ENCODE data around the gene LRRC49.
"Not testable (repeated sequence)": the region's sequence is repeated elsewhere in the genome, so short reads cannot be mapped to it uniquely, and the experiment has no call there.

Gene LRRC49

GRCh38 chr15:70867911-70868467 lies 24.6 kb upstream of the LRRC49 start:
- DNase-seq = no peak

- no peak for DNase-seq
Observed at GRCh38 chr15:70869346-70869745, 23.3 kb upstream of the LRRC49 start.

GRCh38 chr15:70870051-70870450 lies 22.6 kb upstream of the LRRC49 start:
- no peak for DNase-seq

- DNase-seq = not testable (repeated sequence)
Observed at GRCh38 chr15:70871490-70871889, 21.1 kb upstream of the LRRC49 start.

DNA sequence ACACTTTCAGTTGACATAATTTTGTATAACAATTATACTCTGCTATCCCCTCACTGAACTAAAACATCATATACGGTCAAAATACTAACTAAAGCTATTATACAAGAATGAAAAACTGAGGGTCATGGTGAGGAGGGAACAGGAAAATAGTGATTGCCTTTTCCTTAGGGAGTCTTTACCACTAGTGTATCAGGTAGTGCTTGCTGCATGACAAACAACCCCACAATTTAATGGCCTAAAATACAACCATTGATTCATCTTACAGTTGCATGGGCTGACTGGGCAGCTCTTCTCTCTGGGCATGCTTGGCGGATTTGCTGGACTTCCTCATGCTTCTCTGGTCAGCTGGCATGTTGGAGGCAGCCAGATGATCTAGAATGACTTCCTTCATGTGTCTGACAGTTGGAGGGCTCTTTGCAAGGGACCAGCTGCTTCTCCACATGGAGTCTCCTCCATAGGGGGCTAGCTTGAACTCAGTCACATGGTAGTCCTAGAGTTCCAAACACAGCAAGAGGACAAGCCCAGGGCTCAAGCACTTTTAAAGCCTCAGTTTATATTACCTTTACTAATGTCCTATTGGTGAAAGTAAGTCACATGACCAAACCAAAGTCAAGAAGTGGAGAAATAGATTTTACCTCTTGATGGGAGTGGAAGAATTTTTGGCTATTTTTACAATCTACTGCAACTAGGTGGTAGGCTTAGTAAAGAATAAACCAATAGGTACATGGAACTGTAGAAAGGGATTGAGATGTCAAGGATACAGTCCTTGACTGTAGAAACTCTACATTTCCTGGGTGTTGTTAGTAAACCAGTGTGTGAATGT lies 19.2 kb upstream of the LRRC49 start:
- DNase-seq = no peak

DNA sequence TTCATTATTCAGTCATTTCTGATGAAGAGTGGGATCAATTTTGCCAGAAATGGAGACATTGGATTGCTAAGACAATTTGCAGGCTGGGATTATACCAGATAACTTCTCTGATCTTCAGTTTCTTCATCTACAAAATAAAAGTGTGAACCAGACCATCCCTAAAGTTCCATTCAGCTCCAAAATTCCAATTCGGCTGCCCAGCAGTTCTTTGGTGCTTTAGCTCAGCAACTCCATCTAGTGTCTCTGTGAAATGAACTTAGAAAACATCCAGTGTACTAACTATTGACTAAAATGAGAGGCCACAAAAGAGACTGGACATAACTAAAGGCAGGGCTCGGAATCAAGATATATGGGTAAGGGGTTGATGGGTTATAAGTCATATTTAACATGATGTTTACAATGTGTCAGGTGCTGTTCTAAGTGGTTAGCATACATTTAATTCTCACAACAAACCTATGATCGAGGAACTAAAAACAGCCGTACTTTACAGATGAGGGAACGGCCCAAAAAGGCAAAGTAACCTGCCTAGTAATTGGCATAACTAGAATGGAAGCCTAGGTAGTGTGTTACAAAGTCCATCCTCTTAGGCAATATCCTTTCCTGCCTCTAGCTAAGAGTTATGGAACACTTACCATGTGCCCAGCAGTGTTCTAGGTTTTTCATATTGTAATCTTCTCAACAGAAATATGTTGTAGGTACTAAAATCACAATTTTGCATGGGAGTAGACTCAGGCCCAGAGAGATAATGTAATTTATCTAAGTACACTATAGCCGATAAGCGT lies 17.4 kb upstream of the LRRC49 start:
- DNase-seq = no peak

- DNase-seq = no peak
Observed at GRCh38 chr15:70876011-70876410, 16.6 kb upstream of the LRRC49 start.

DNA sequence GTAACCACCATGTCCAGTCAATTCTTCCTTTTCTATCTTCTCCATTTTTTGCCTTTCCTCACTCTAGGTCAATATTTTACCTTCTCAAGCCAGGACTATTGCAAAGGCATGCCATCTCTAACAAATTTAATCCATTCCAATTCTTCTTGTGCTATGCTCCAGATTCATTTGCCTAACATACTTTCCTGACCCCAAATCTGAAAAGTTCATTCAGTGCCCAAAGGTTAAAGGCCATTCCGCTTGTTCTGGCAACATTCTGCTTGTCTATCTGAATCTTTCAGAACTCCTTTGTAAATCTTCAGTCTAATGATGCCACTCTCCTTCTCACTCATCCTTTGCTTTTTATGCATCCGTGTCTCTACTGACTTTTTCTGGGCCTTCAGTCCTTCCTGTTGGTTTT lies 15.9 kb upstream of the LRRC49 start:
- DNase-seq = no peak

DNA sequence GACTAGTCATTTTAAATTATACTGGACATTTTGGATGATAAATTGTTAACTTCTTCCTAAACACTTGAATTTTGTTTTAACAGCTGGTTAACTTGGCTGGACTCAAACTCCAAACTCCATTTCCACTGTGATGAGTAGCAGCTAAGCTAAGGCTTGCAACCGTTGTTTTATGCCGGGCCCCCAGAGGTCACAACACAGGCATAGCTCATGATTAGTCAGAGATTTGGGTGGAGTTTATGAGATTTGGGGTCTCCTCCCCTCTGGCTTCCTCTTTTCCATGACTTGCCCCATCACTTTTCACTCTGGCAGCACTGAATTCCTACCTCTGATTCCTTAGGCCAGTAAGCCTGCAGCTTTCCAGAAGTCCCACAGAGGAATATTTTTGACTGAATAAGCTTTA lies 13.2 kb upstream of the LRRC49 start:
- no peak for DNase-seq

DNA sequence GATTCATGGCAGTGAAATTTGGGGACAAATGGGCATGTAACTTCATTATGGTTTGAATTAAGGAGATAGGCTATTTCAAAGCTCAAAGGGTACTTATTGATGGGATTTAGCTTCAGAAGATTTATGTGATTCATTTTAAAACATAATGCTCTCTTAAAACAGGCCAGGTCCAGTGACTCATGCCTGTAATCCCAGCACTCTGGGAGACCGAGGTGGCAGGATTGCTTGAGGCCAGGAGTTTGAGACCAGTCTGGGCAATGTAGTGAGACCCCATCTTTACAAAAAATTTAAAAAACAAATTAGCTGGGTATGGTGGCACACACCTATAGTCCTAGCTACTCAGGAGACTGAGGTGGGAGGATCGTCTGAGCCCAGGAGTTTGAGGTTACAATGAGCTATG lies 11.8 kb upstream of the LRRC49 start:
- no peak for DNase-seq

DNA sequence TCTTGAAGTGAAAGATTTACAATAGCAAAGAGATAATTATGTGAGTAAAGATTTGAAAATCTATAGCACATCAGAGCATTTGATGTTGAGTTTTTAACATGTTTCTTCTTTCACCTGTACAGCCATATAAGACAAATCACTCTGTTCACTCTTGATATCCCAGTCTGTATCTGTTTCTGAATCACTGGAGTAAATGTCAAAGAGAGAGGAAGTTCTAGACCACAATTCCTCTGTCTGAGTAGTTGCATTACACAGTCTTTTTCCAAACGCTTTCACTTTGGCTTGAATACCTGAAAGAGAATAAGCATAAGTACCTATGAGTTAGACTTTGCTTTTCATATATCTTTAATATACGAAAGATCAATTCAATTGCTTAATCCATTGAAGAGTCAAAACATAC lies 10.3 kb upstream of the LRRC49 start:
- DNase-seq = no peak

DNA sequence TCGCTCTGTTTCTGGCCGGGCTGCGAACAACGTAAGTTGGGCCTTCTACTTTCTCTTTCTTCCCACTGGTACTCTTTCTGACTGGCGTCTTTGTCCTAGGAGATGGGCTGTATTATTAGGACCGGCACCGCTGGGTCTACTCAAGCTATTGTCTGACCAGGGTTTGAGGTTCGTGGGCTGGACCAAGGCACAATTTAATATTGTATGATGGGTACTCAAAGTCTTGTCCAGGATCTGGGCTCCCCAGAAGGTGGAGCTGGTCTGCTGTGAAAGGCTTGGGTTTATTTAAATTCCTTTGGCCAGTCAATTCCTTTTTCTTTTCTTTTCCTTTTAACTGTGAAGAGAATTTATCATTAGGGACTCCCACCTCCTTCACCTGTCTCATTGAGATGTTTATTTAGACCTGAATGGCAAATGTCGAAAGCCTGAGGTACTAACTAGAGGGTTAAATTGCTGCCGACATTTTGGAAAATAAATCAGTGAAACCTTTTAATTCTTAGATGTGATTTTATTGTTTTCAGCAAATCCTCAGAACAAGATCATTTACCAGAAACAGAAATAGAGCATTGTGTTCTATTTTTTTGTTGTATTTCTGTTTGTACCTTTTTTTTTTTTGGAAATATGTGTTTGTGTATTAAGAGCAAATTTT lies 410 bp downstream of the LRRC49 start:
- peak; percentile 24 for DNase-seq

DNA sequence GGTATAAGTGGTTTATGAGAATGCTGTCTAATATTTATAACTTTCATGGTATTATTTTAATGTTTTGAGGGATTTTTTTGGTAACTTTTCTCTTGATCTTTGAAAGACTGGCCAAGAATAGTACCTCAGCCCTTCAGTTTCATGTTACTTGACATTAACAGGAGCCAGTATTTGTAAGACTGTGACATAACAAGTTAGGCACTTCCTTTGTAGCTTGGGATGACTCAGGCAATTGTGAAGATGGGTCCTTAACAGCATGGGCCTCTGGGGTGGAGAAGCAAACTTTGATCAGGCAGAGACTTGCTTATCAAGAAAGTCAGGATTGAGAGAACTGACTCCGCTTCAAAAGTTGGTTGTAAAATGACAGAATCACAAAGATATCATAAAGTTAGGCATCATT lies 9.5 kb downstream of the LRRC49 start:
- peak; percentile 71 for DNase-seq

GRCh38 chr15:70906842-70907241 lies 14.2 kb downstream of the LRRC49 start:
- no peak for DNase-seq

DNA sequence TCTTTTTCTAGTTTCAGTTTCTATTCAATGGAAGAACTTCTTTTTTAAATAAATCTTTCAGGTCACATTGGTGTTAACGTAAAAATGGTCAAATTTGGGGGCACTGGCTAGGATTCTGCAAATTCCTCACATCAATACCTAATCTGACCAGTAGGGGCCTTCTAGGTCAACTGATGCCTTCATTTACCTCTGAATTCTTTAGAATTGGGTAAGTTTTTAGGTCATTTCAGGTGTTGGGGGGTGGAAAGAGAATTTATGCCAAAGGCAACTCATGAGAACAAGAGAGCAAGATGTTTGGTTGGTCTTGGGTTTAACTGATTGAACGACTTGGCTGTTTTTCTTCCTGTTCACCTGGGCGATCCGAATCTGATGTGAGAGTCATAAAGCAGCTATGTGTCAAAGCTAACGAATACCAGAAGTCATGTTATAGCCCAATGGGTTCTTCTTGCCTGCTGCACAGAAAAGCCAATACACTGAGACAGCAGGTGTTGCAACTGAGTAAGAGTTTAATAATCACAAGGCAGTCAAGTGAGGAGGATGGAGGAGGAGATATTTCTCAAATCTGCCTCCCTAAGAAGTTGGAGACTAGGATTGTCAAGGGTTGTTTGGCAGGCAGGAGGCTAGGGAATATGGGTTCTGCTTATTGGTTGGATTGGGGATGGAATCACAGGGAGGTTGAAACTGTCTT lies 15.3 kb downstream of the LRRC49 start:
- DNase-seq = no peak

DNA sequence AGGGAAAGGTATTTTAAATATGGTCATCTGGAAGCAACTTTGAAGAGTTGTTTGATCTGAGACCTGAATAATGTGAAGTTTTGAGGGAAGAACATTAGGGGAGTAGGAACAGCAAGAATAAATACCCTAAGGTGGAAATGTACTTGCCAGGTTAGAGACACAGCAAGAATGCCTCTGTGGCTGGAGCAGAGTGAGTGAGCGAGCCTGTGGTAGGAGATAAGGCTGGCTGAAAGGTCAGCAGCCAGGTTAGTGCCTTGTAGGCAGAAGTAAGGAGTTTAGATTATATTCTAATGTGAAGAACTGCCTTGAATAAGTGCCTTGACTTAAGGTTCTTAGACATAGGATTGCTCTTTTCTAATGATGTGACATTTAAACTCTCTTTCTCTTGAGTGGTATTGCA lies 18.3 kb downstream of the LRRC49 start:
- DNase-seq = no peak

GRCh38 chr15:70912187-70912586 lies 19.6 kb downstream of the LRRC49 start:
- no peak for DNase-seq

- no peak for DNase-seq
Observed at GRCh38 chr15:70916531-70916930, 23.9 kb downstream of the LRRC49 start.

- DNase-seq = no peak
Observed at GRCh38 chr15:70917955-70918354, 25.3 kb downstream of the LRRC49 start.

DNA sequence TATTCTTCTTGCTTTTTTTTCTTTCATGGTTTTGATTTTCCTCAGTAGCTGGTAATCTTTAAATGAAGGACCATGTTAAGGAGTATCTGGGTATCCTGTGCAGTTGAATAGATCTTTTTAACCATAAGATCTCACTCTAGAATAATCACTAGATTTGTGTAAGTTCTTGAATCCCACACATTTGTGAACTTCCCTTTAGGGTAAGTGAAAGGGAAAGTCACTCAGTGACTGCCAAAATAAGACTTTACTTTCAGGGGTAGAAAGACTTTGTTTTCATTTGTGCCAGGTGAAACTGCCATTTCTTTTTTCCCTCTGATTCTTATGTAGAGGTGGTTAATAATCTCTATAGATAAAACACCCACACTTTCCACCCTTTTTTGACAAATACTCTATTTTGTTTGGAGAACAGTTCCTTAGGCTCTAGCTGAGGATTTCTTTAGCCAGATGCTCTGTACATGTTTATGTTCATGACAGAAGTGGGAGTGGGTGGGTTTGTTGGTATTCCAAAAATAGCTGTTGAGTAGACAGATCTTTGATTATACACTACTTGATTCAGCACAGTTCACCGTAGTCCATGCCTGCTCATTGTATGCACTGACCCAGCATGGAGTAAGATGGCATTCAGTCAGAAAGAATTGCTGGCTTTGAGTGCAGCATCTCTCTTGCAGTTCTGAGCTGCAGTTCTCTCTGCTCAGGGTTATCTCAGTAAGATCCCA lies 28.5 kb downstream of the LRRC49 start:
- no peak for DNase-seq

DNA sequence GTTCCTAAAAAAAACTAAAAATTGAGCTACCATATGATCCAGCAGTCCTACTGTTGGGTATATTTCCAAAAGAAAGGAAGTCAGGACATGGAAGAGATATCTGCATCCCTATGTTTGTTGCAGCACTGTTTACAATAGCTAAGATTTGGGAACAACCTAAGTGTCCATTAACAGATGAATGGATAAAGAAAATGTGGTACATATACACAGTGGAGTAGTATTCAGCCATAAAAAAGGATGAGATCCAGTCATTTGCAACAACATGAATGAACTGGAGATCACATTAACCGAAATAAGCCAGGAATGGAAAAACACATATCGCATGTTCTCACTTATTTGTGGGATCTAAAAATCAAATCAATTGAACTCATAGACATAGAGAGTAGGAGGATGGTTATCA lies 29.5 kb downstream of the LRRC49 start:
- DNase-seq = no peak
